ENCODE results near the gene KCTD8. TPM values are rescaled to one million over a fixed set of nuclear protein-coding genes. Genes with fewer than 3 reads are reported as not detected.

Gene KCTD8
- total RNA-seq, 2 donors from 2014 or later = not detected

DNA sequence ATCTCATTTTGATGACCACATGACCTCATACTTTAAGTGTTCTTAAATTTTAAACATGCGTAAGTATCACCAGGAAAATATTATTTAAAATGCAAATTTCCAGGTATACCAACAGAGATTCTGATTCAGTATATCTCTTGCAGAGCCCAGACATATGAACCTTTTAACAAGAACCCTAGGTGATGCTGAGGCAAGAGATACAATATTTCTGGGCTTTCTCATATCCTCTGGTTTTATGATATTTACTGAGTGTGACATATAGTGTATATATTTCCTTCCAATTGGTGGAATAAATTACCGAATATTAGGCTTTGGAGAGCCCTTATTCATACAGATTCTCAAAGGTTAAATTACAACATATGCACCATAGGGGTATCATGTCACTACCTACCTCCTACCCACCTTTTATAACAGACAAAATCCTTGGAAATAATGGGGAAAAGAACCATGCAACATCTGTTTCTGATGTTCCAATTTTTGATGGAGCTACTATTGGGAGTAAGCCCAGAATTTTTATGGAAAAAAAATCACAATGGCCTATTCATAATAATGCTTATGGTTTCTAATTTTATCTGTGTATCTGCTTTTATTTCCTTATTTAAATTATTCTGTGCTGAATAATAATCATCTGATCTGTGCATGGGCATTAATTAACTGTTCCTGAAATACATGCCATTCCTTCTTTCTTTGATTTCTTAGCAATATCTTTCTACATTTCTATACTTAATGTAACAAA lies 27.1 kb downstream of the KCTD8 start:
- Mint-ChIP-seq H3K27ac (no peak overlapping the region), H3K4me3 (no peak overlapping the region), H3K36me3 (ENCODE audit: low read depth) (no peaks in the 10 kb centered on the region), H3K27me3 (no peaks in the 10 kb centered on the region), H3K9me3 (peaks cover 5% of the 10 kb centered on the region), H3K4me1 (no peaks in the 10 kb centered on the region)
- ATAC-seq (replicated peaks) = no peak

DNA sequence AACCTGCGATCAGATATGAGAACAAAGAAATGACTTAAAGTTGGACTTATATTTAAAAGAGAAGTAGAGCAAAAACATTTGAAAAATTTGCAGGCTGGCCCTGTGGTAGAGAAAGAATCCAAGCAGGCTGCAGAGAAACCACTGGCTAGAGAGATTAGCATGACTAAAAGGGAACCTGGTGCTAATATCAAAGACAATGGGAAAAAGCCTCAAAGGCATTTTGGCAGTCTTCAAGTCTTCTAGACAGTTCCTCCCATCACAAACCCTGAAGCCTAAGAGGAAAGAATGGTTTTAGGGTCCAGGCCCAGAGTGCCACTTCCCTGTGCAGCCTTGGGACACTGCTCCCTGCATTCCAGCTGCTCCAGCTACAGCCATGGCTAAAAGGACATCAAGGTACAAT lies 33.4 kb downstream of the KCTD8 start:
- H3K9me3 Mint-ChIP-seq = peaks cover 6% of the 10 kb centered on the region
- no peak for ATAC-seq (replicated peaks)
- H3K27ac Mint-ChIP-seq = no peak overlapping the region
- no peak overlapping the region for H3K4me3 Mint-ChIP-seq
- no peaks in the 10 kb centered on the region for H3K4me1 Mint-ChIP-seq
- H3K36me3 Mint-ChIP-seq (ENCODE audit: low read depth) = no peaks in the 10 kb centered on the region
- H3K27me3 Mint-ChIP-seq = no peaks in the 10 kb centered on the region

DNA sequence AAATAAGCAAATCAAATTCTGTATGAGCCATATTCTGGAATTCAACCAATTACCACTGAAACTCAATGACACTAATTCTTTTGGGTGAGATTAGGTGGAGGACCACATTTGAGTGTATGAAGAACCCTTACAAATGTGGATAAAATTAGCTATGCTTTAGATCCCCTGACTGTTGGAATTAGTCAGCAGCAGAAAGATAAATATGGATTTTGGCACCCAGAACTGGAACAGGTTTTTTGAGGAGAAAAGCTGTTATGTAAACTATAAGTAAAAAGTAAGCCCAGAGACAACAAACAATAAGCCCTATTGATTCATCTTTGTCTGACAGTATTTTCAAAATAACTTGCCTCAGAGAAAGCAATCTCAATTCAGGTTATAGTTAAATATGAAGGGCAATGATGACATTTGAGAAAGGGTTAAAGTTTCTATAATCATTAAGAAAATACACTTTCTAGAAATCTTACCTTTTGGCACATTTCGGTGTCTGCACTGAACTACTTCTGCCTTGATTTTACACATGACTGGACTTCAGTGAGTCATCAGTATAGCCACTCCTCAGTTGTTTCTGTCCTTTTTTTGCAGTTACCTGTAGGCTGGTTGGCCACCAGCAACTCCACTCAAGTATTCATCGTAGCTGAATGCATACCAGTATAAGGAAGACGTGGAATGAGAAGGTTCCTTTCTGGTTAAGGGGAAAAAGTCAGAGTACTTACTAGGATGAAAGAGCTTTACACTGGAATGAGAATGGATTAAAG lies 80.0 kb downstream of the KCTD8 start:
- Mint-ChIP-seq H3K4me3 (no peak overlapping the region), H3K4me1 (no peaks in the 10 kb centered on the region), H3K27ac (no peak overlapping the region), H3K36me3 (ENCODE audit: low read depth) (no peaks in the 10 kb centered on the region), H3K27me3 (no peaks in the 10 kb centered on the region), H3K9me3 (peaks cover 12% of the 10 kb centered on the region)
- ATAC-seq (replicated peaks) = no peak

DNA sequence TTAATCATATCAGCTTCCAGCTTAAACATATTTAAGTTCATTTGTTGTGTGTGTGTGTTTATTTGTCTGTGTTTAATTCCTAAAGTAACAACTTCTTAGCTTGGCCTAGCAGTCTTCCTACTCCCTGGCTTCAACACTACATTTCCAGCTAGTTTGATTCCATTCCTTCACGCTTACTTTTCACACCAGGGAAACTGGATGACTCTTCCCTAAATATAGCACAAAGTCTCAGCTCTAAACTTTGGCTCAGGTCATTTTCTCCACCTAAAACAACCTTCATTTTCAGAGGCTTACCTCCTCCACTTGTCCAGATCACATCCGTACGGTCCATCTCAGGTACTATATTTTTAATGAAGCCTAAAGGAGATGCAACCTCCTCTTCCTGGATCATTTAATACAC lies 94.4 kb downstream of the KCTD8 start:
- no peak overlapping the region for H3K27ac Mint-ChIP-seq
- no peak for ATAC-seq (replicated peaks)
- peaks cover 7% of the 10 kb centered on the region for H3K9me3 Mint-ChIP-seq
- H3K27me3 Mint-ChIP-seq = no peaks in the 10 kb centered on the region
- H3K4me1 Mint-ChIP-seq = no peaks in the 10 kb centered on the region
- no peaks in the 10 kb centered on the region for H3K36me3 Mint-ChIP-seq (ENCODE audit: low read depth)
- H3K4me3 Mint-ChIP-seq = no peak overlapping the region

DNA sequence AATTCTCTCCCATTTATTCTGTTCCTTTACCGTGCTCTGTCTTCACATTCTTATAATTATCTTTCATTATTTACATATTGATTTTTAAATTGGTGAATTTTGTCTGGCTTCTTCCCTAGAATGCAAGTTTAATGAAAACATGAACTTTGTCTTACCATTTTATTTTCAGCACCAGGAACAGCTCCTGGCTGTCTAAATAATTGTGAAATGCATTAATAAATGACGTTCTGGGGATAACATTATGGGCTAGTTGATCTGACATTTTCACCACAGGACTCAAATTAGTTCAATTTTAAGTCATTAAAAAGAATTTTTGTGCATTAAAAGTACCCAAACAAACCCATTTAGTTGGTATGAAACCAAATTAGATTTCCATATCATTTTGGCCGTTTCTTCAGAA lies 97.5 kb downstream of the KCTD8 start:
- peaks cover 11% of the 10 kb centered on the region for H3K9me3 Mint-ChIP-seq
- H3K36me3 Mint-ChIP-seq (ENCODE audit: low read depth) = no peaks in the 10 kb centered on the region
- H3K4me1 Mint-ChIP-seq = no peaks in the 10 kb centered on the region
- H3K4me3 Mint-ChIP-seq = no peak overlapping the region
- no peaks in the 10 kb centered on the region for H3K27me3 Mint-ChIP-seq
- no peak for ATAC-seq (replicated peaks)
- H3K27ac Mint-ChIP-seq = no peak overlapping the region

DNA sequence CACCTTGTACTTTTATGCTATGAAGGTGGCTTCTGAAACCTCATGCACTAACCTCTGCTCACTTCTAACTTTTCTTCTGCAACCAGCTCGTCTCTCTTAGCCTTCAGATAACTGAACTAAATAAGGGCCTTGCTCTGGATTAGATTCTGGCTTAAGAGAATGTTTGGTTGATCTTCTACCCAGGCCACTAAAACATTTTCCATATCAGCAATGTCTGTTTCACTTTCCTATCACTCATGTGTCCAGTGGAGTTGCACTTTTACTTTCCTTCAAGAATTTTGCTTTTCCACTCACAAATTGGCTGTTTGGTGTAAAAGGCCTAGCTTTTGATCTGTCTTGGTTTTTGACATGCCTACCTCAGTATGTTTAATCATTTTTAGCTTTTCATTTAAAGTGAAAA lies 105.8 kb downstream of the KCTD8 start:
- no peak overlapping the region for H3K27ac Mint-ChIP-seq
- no peak for ATAC-seq (replicated peaks)
- no peaks in the 10 kb centered on the region for H3K36me3 Mint-ChIP-seq (ENCODE audit: low read depth)
- H3K4me3 Mint-ChIP-seq = no peak overlapping the region
- H3K4me1 Mint-ChIP-seq = no peaks in the 10 kb centered on the region
- no peaks in the 10 kb centered on the region for H3K27me3 Mint-ChIP-seq
- H3K9me3 Mint-ChIP-seq = peaks cover 9% of the 10 kb centered on the region

DNA sequence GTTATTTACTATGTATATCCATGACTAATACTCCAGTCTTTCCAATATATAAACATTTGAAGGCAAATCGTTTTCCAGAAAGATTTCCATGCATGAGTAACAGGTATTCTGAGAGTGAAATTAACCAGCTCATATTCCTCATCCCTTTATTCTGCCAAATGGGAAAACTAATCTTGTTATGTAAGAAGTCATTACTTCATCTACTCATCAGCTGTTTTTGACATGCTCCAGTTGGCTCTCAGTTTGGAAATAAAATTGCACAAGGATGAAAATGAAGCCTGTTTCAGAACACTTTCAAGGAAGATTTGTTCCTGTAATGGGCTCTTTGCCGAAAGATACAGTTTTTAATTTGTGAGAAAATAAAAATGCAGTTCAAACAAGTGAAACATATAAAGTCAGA lies 121.9 kb downstream of the KCTD8 start:
- Mint-ChIP-seq H3K4me3 (no peak overlapping the region), H3K4me1 (no peaks in the 10 kb centered on the region)
- ATAC-seq (replicated peaks) = no peak

DNA sequence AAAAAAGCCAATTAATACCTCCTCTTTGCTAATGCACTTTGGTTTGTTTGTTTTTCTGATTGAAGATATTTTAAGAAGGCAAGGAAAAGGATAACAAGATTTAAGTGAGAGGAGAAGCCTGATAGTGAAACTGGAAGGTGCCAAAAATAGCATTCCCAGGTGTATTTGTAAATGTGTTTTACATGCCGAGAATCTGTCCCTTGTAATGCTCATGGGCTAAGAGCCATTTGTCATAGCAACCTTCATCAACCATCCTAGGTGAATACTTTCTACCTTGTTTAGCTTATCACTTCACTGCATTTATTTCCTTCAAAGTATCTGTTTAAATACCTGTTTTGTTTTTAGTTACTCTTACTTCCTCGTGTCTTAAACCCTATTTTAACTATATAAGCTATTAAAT lies 127.8 kb downstream of the KCTD8 start:
- Mint-ChIP-seq H3K36me3 (ENCODE audit: low read depth) (no peaks in the 10 kb centered on the region), H3K27me3 (no peaks in the 10 kb centered on the region), H3K4me1 (no peaks in the 10 kb centered on the region), H3K27ac (no peak overlapping the region), H3K9me3 (peaks cover 20% of the 10 kb centered on the region), H3K4me3 (no peak overlapping the region)
- ATAC-seq (replicated peaks) = no peak

More for the DNA sequence above, 121.9 kb downstream of the KCTD8 start:
- Mint-ChIP-seq H3K27ac (no peak overlapping the region), H3K27me3 (no peaks in the 10 kb centered on the region), H3K9me3 (peaks cover 11% of the 10 kb centered on the region), H3K36me3 (ENCODE audit: low read depth) (no peaks in the 10 kb centered on the region)

DNA sequence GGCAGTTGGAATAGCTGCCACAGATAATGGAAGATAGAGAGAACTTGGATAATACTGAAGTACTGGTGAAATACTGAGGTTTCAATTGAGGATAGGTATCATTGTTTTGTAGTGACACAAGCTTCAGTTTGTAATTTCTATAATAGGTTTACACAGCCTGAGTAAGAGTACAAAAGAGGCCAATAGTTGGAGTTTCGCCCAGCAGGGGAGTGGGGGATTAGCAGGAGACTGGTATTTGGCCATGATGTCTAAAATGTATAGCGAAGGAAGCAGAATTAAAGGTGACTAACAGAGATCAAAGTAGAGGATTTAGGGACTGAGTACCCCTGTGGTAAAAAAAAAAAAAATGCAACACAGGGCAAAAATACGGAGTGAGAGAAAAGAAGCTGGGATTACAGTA lies 129.5 kb downstream of the KCTD8 start:
- Mint-ChIP-seq H3K4me1 (no peaks in the 10 kb centered on the region), H3K27ac (no peak overlapping the region), H3K36me3 (ENCODE audit: low read depth) (no peaks in the 10 kb centered on the region), H3K9me3 (peaks cover 17% of the 10 kb centered on the region), H3K4me3 (no peak overlapping the region), H3K27me3 (no peaks in the 10 kb centered on the region)
- ATAC-seq (replicated peaks) = no peak

DNA sequence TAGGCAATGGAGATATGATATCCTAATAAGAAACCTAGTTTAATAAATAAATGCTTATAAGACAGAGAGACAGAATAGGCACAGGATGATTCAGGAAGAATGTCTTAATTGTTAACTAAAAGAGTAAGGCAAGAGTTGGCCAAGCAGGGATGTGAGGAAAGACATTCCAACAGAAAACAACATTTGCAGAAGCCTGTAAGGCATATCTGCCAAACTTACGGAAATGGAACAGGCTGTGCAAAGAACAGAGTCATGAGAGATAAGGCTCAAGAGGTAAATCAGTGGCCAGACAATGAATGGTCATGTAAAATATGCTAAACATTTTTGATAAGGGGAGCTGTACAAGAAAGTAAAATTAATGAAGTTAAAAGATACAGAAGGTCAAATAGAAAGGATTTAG lies 134.9 kb downstream of the KCTD8 start:
- Mint-ChIP-seq H3K27ac (no peak overlapping the region), H3K4me3 (no peak overlapping the region), H3K9me3 (peaks cover 10% of the 10 kb centered on the region), H3K36me3 (ENCODE audit: low read depth) (no peaks in the 10 kb centered on the region), H3K27me3 (no peaks in the 10 kb centered on the region), H3K4me1 (no peaks in the 10 kb centered on the region)
- no peak for ATAC-seq (replicated peaks)

DNA sequence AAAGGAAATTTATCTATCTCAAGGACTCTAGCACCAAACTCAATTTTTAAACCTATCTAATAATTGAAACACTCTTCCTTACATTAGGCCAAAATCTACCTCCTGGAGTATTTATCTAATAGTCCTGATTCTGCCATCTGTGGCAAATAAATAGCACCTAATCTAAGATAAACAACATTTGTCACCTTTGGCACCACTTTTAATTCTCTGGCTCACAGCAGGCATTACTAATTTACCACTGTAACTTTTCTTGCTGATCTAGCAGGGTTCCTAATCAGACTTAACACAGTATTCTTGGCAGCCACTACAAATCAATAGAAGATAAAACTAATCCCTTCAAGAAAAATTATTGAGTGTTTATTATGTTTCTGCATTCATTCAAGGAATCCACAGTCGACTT lies 161.1 kb downstream of the KCTD8 start:
- Mint-ChIP-seq H3K27ac (no peak overlapping the region), H3K4me1 (no peaks in the 10 kb centered on the region), H3K4me3 (no peak overlapping the region), H3K9me3 (peaks cover 6% of the 10 kb centered on the region), H3K27me3 (no peaks in the 10 kb centered on the region), H3K36me3 (ENCODE audit: low read depth) (no peaks in the 10 kb centered on the region)
- no peak for ATAC-seq (replicated peaks)

DNA sequence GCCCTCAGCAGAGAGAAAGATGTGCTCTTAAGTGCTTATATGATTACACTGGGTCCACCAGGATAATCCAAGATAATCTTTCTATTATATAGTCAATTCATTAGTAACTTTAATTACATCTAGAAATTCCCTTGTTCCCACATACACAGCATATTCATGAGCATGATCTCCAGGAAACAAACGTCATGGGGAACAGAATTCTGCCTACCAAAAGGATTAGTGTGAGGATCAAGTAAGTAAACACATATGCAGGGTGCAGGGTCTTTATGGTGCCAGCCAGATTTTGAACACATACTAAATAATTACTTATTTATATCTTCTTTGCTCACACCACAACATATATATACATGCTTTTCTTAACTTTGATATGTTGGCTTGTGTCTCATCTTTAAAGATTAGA lies 169.1 kb downstream of the KCTD8 start:
- Mint-ChIP-seq H3K27me3 (no peaks in the 10 kb centered on the region), H3K4me3 (no peak overlapping the region), H3K4me1 (no peaks in the 10 kb centered on the region), H3K36me3 (ENCODE audit: low read depth) (no peaks in the 10 kb centered on the region), H3K27ac (no peak overlapping the region), H3K9me3 (peaks cover 13% of the 10 kb centered on the region)
- ATAC-seq (replicated peaks) = no peak

DNA sequence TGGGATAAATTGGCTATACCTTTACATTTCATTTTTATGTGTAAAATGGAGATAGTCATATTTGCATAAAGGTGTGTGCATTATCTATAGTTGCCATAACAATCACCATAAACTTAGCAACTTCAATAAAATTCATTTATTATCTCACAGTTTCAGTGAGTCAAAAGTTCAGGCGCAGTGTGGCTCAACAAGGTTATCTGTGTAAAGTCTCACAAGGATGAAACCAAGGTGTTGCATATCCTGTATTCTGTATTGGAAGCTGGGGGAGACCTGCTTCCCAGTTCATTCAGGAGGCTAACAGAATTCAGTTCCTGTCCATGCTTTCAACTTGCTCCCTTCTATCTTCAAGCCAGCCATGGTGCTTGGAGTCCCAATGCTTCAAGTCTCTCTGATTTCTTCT lies 169.5 kb downstream of the KCTD8 start:
- ATAC-seq (replicated peaks) = no peak
- H3K27me3 Mint-ChIP-seq = no peaks in the 10 kb centered on the region
- no peaks in the 10 kb centered on the region for H3K36me3 Mint-ChIP-seq (ENCODE audit: low read depth)
- no peak overlapping the region for H3K4me3 Mint-ChIP-seq
- H3K27ac Mint-ChIP-seq = no peak overlapping the region
- H3K9me3 Mint-ChIP-seq = peaks cover 13% of the 10 kb centered on the region
- H3K4me1 Mint-ChIP-seq = no peaks in the 10 kb centered on the region

DNA sequence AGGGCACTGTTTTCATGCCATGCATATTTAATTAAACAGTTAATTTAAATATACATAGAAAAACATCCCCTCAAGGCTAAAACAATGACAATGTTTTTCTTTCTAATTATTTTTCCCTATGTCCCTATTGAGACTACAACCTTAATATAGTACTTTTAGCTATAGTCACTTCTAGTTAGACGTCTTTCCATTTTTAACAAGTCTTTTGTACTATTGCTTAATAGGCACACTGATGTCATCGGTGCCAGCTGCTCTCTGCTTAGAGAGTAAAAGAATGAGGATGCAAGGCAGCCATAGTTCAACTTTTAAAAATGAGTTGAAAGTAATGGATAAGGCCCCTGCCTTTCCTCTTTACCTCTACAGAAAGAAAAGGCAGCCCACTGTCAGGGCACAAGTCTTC lies 191.1 kb downstream of the KCTD8 start:
- H3K9me3 Mint-ChIP-seq = peaks cover 7% of the 10 kb centered on the region
- H3K36me3 Mint-ChIP-seq (ENCODE audit: low read depth) = no peaks in the 10 kb centered on the region
- no peaks in the 10 kb centered on the region for H3K4me1 Mint-ChIP-seq
- no peak for ATAC-seq (replicated peaks)
- no peak overlapping the region for H3K27ac Mint-ChIP-seq
- H3K4me3 Mint-ChIP-seq = no peak overlapping the region
- H3K27me3 Mint-ChIP-seq = no peaks in the 10 kb centered on the region

DNA sequence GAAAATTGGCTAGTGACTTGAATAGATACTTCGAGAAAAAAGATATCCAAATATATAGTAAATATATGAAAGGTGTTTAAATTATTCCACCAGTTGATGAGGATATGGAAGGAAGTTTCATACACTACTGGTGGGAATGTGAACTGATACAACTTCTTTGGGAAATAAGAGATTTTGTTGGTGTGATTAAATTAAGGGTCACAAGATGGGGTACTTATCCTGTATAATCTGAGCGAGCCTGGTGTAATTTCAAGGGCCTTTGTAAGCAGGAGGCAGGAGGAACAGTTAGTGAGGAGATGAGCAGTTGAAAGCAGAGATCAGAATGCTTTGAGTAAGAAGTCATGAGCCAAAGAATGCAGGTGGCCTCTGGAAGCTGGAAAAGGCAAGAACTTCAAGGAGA lies 192.2 kb downstream of the KCTD8 start:
- ATAC-seq (replicated peaks) = no peak
- no peaks in the 10 kb centered on the region for H3K4me1 Mint-ChIP-seq
- no peaks in the 10 kb centered on the region for H3K36me3 Mint-ChIP-seq (ENCODE audit: low read depth)

More for the DNA sequence above, 192.2 kb downstream of the KCTD8 start:
- Mint-ChIP-seq H3K9me3 (peaks cover 7% of the 10 kb centered on the region), H3K27me3 (no peaks in the 10 kb centered on the region), H3K27ac (no peak overlapping the region), H3K4me3 (no peak overlapping the region)

All from activated T-helper 17 cell treated with anti-CD3 and anti-CD28 coated beads, Interleukin-2, amount 50 U/mL, for 72 hours (primary cell).